T-cell (primary cell): ENCODE data around the gene RPL4. TPM values are rescaled to one million over a fixed set of nuclear protein-coding genes. Genes with fewer than 3 reads are reported as not detected.

ENCODE experiments used
- ATAC-seq, 4 experiments: fragments of 200-7000 bp in 3 of 4; fragments of 150-1000 bp in 1 of 4; cut with Tn5 transposase; replicated peaks in 1 of 4; 1 replicate in 3 of 4; 2 replicates in 1 of 4; pipeline ENCODE4 v1.10.0; 2021; ENCODE audit warnings: moderate library complexity in 3 of 4, mild to moderate bottlenecking in 2 of 4, moderate number of reproducible peaks in 1 of 4
- CTCF ChIA-PET, 2 donors: fragments of 300-600 bp; sonication (Branson Sonifier 250); formaldehyde crosslinking; loops; one replicate each; lab custom pipeline; 2022; ENCODE audit warnings: antibody characterized with exemption in 2 of 2; lab: Charles Lee
- POLR2A ChIA-PET, 2 donors: fragments of 300-600 bp; sonication (Branson Sonifier 250); formaldehyde crosslinking; loops; one replicate each; lab custom pipeline; 2022; ENCODE audit warnings: antibody characterized with exemption in 2 of 2; lab: Charles Lee
- DNase-seq, 35 experiments: peaks; one replicate each; pipeline versions ENCODE4 v3.0.0 to v3.0.0-alpha.2; 2013 to 2023
- H3K27ac ChIP-seq: one replicate; pipeline ENCODE4 v1.5.1; 2013; ENCODE audit warnings: low read length
- H3K27me3 ChIP-seq, 2 experiments: replicated peaks in 1 of 2; 1 replicate in 1 of 2; 2 replicates in 1 of 2; pipeline versions ENCODE4 v1.6.1 to v1.7.0; 2013; ENCODE audit warnings: low read length in 1 of 2, mixed read lengths in 1 of 2; ENCODE audit not compliant: control insufficient read depth in 2 of 2, insufficient read depth in 2 of 2; ENCODE audit errors: extremely low read depth in 1 of 2
- H3K36me3 ChIP-seq, 2 donors: 1 replicate in 1 of 2; 2 replicates in 1 of 2; pipeline versions ENCODE4 v1.6.1 to v1.7.0; 2013; ENCODE audit warnings: low read length in 1 of 2; ENCODE audit not compliant: control insufficient read depth in 2 of 2, insufficient read depth in 1 of 2; ENCODE audit errors: extremely low read depth in 1 of 2
- H3K4me1 ChIP-seq, 2 experiments: 1 replicate in 1 of 2; 2 replicates in 1 of 2; pipeline versions ENCODE4 v1.6.1 to v1.7.0; 2013; ENCODE audit warnings: low read length in 2 of 2, mixed read lengths in 1 of 2; ENCODE audit not compliant: insufficient read depth in 2 of 2, control insufficient read depth in 1 of 2; ENCODE audit errors: extremely low read depth in 1 of 2
- H3K4me3 ChIP-seq, 2 donors: 1 replicate in 1 of 2; 2 replicates in 1 of 2; pipeline versions ENCODE4 v1.5.1 to v1.7.0; 2013; ENCODE audit warnings: mild to moderate bottlenecking in 2 of 2, low read length in 1 of 2, moderate library complexity in 1 of 2; ENCODE audit not compliant: control insufficient read depth in 1 of 2; ENCODE audit errors: extremely low read depth in 1 of 2
- H3K9me3 ChIP-seq: 2 replicates; pipeline ENCODE4 v1.7.0; 2013
- H3K27ac Mint-ChIP-seq, 2 donors: one replicate each; pipeline ENCODE4 v1.8.0; 2020 to 2021; ENCODE audit warnings: mild to moderate bottlenecking in 2 of 2, mixed read lengths in 2 of 2
- H3K27me3 Mint-ChIP-seq, 2 donors: one replicate each; pipeline ENCODE4 v1.8.0; 2021 to 2022; ENCODE audit warnings: mixed read lengths in 2 of 2
- H3K36me3 Mint-ChIP-seq: one replicate; pipeline ENCODE4 v1.8.0; 2021; ENCODE audit warnings: mixed read lengths
- H3K4me1 Mint-ChIP-seq, 3 donors: one replicate each; pipeline ENCODE4 v1.8.0; 2020 to 2022; ENCODE audit warnings: mixed read lengths in 3 of 3, mild to moderate bottlenecking in 1 of 3
- H3K4me3 Mint-ChIP-seq, 3 donors: one replicate each; pipeline ENCODE4 v1.8.0; 2020 to 2022; ENCODE audit warnings: mild to moderate bottlenecking in 3 of 3, mixed read lengths in 3 of 3, moderate library complexity in 3 of 3
- H3K9me3 Mint-ChIP-seq, 3 donors: one replicate each; pipeline ENCODE4 v1.8.0; 2020 to 2022; ENCODE audit warnings: mixed read lengths in 3 of 3
- WGBS: methylation state at CpG from one replicate; pipeline ENCODE4 v1.1.5; 2013; ENCODE audit warnings: missing lambda C conversion rate; ENCODE audit not compliant: insufficient coverage; 5-methylcytosine and 5-hydroxymethylcytosine counted together
- total RNA-seq, 35 experiments: library from RNA in 6 of 35; stranded (reverse) in 6 of 35; fragments of 120-200 nt in 1 of 35; gene quantifications; one replicate each; pipeline versions ENCODE4 v1.2.1 to v1.2.4 and lab custom pipeline; 2013 to 2026

RPL4 gene
- total RNA-seq, 5 donors from 2014 or later (not counting 1 experiment from before 2014, with no cell fraction given), result 3,314 to 3,887 (median 3,346) TPM

DNA sequence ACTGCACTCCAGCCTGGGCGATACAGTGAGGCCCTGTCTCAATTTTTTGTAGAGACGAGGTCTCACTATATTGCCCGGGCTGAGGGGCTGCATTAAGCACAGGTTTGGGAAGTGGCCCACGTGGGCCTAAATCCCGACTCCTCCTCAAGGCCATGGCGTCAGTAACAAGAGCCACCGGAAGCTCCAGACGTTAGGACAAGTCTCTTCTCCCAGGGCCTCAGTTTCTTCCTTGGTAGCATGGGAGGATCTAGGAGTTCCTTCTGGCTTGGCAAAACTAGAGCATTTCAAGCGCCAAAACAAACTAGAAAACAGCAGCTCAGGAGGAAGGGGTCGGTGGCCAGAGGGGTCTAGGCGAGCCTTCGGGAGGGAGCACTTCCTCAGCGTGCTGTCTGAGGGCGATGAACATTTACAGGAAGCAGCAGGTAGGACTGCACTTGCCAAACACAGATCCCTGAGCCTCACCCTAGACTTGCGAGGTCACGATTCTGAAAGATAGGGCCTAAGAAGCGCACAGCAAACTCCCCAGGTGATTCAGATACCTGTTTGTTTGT, 7.6 kb downstream of the RPL4 start:
- Histone ChIP-seq H3K36me3 (peaks cover 0 to 76% of the 10 kb centered on the region in 2 donors), H3K9me3 (no peaks in the 10 kb centered on the region), H3K4me3 (peak overlapping the region; percentile 82 to 94), H3K27ac (peak overlapping the region; percentile 89), H3K4me1 (peaks cover 7 to 29% of the 10 kb centered on the region in 2 experiments), H3K27me3 (no peaks in the 10 kb centered on the region)
- H3K4me3 Mint-ChIP-seq, result peak overlapping the region; percentile 93 to 97 (median 96)
- POLR2A ChIA-PET, result interaction anchor here in 1 of 2 donors (0.6 to 0.9 kb wide), 3 partner anchors 108 to 209 kb away, joined by 3 read pairs; no protein-coding TSS in a partner anchor
- peaks cover 55% of the 10 kb centered on the region for H3K36me3 Mint-ChIP-seq
- H3K27me3 Mint-ChIP-seq, result no peaks in the 10 kb centered on the region
- no peaks in the 10 kb centered on the region for H3K9me3 Mint-ChIP-seq
- H3K4me1 Mint-ChIP-seq, result peaks cover 55 to 59% (median 55%) of the 10 kb centered on the region in 3 donors
- DNase-seq (peak in 6 of 35 experiments; percentile 1 to 16 (median 8)), ATAC-seq (peak in 3 of 4 experiments; percentile 54 to 60 (median 55))
- CTCF ChIA-PET, result interaction anchor here (0.6 to 3.6 kb wide), 6 partner anchors 13 to 988 kb away, joined by 4 to 40 read pairs (median 14); partner anchors contain the start of genes DIS3L (in 1 of the 2), MAP2K1 (in 1 of the 2) and TIPIN (in 1 of the 2)
- H3K27ac Mint-ChIP-seq, result peak overlapping the region; percentile 94 to 97
- 13% methylated on average over 14 of the region's 17 CpGs for WGBS

GRCh38 chr15:66494262-66494661, 10.4 kb downstream of the RPL4 start:
- Histone ChIP-seq H3K36me3 (peaks cover 8 to 74% of the 10 kb centered on the region in 2 donors), H3K27ac (no peak overlapping the region), H3K4me1 (peaks cover 7 to 29% of the 10 kb centered on the region in 2 experiments), H3K27me3 (no peaks in the 10 kb centered on the region), H3K4me3 (no peak overlapping the region), H3K9me3 (no peaks in the 10 kb centered on the region)
- no peaks in the 10 kb centered on the region for H3K27me3 Mint-ChIP-seq
- H3K9me3 Mint-ChIP-seq, result no peaks in the 10 kb centered on the region
- ATAC-seq (no peak), DNase-seq (no peak)
- ChIA-PET POLR2A (interaction anchor here in 1 of 2 donors (0.7 kb wide), 1 partner anchor 928 kb away, joined by 3 read pairs; no protein-coding TSS in a partner anchor), CTCF (interaction anchor here in 1 of 2 donors (0.5 kb wide), 1 partner anchor 376 kb away, joined by 3 read pairs; no protein-coding TSS in a partner anchor)
- peaks cover 51% of the 10 kb centered on the region for H3K36me3 Mint-ChIP-seq
- H3K4me3 Mint-ChIP-seq, result no peak overlapping the region
- H3K4me1 Mint-ChIP-seq, result peaks cover 41 to 53% (median 43%) of the 10 kb centered on the region in 3 donors
- H3K27ac Mint-ChIP-seq, result peak overlapping the region in 1 of 2 donors; percentile 12
- WGBS, result no CpG with 5 or more reads among the region's 2 CpGs

- H3K27ac Mint-ChIP-seq, result peak overlapping the region in 1 of 2 donors; percentile 44
- no peak overlapping the region for H3K4me3 ChIP-seq
- H3K27me3 ChIP-seq, result no peaks in the 10 kb centered on the region
- H3K4me1 Mint-ChIP-seq, result peaks cover 20 to 32% (median 23%) of the 10 kb centered on the region in 3 donors
- peaks cover under 1 to 14% of the 10 kb centered on the region in 2 experiments for H3K4me1 ChIP-seq
- no peak overlapping the region for H3K4me3 Mint-ChIP-seq
- H3K27ac ChIP-seq, result no peak overlapping the region
- DNase-seq (no peak), ATAC-seq (no peak)
- H3K9me3 ChIP-seq, result no peaks in the 10 kb centered on the region
- ChIA-PET CTCF (interaction anchor here in 1 of 2 donors (0.5 to 1.3 kb wide), 2 partner anchors 20 to 22 kb away, joined by 5 to 7 read pairs; no protein-coding TSS in a partner anchor), POLR2A (interaction anchor here (1.0 to 1.1 kb wide), 2 partner anchors 17 to 19 kb away, joined by 3 to 4 read pairs; no protein-coding TSS in a partner anchor)
- WGBS, result 100% methylated on average over 1 of the region's 3 CpGs
- no peaks in the 10 kb centered on the region for H3K9me3 Mint-ChIP-seq
- H3K36me3 ChIP-seq, result peaks cover 15 to 84% of the 10 kb centered on the region in 2 donors
- no peaks in the 10 kb centered on the region for H3K27me3 Mint-ChIP-seq
- peaks cover 53% of the 10 kb centered on the region for H3K36me3 Mint-ChIP-seq
Measured at GRCh38 chr15:66491846-66492245, 12.8 kb downstream of the RPL4 start.

GRCh38 chr15:66489179-66489791, 15.4 kb downstream of the RPL4 start:
- Histone ChIP-seq H3K27me3 (no peaks in the 10 kb centered on the region), H3K36me3 (peaks cover 15 to 92% of the 10 kb centered on the region in 2 donors), H3K4me1 (no peaks in the 10 kb centered on the region), H3K4me3 (no peak overlapping the region), H3K27ac (no peak overlapping the region), H3K9me3 (no peaks in the 10 kb centered on the region)
- Mint-ChIP-seq H3K36me3 (peaks cover 50% of the 10 kb centered on the region), H3K4me1 (peaks cover 3 to 10% (median 7%) of the 10 kb centered on the region in 3 donors), H3K27ac (peak overlapping the region in 1 of 2 donors; percentile 31), H3K27me3 (no peaks in the 10 kb centered on the region), H3K4me3 (no peak overlapping the region), H3K9me3 (no peaks in the 10 kb centered on the region)
- ChIA-PET CTCF (interaction anchor here in 1 of 2 donors (1.6 kb wide), 1 partner anchor 10 kb away, joined by 6 read pairs; no protein-coding TSS in a partner anchor), POLR2A (no interaction called here)
- 100% methylated on average over 6 of the region's 6 CpGs for WGBS
- DNase-seq (no peak), ATAC-seq (no peak)

DNA sequence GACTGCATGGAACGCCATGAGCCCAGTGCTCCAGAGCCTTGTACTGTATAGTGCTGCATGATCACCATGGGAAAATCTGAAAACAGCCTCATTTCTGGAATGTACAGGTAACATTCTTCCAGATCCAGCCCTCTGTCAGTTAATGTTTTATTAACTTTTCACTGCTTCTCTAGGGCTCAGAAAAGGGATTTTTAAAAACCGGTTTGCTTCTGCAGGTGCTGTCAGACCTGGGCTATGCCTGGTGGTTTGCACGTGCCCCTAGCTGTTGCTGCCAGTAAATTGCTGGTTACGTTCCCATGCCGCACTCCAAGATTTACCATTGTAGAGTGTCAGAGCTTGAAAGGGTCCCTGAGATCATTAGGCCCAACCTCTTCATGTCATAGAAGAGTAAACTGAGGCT, 16.1 kb downstream of the RPL4 start:
- ChIA-PET POLR2A (no interaction called here), CTCF (no interaction called here)
- DNase-seq, result no peak
- WGBS, result 97% methylated on average over 5 of the region's 5 CpGs
- no peak overlapping the region for H3K4me3 Mint-ChIP-seq
- H3K27ac Mint-ChIP-seq, result no peak overlapping the region
- no peaks in the 10 kb centered on the region for H3K27me3 Mint-ChIP-seq
- Histone ChIP-seq H3K27me3 (no peaks in the 10 kb centered on the region), H3K4me3 (no peak overlapping the region), H3K27ac (no peak overlapping the region), H3K36me3 (peaks cover 15 to 85% of the 10 kb centered on the region in 2 donors), H3K4me1 (no peaks in the 10 kb centered on the region), H3K9me3 (no peaks in the 10 kb centered on the region)
- peaks cover 0 to 6% (median 2%) of the 10 kb centered on the region in 3 donors for H3K4me1 Mint-ChIP-seq
- ATAC-seq, result no peak
- no peaks in the 10 kb centered on the region for H3K9me3 Mint-ChIP-seq
- H3K36me3 Mint-ChIP-seq, result peaks cover 45% of the 10 kb centered on the region

GRCh38 chr15:66486887-66487286, 17.8 kb downstream of the RPL4 start:
- Histone ChIP-seq H3K9me3 (no peaks in the 10 kb centered on the region), H3K4me1 (no peaks in the 10 kb centered on the region), H3K27ac (no peak overlapping the region), H3K27me3 (no peaks in the 10 kb centered on the region), H3K4me3 (no peak overlapping the region), H3K36me3 (peaks cover 15 to 86% of the 10 kb centered on the region in 2 donors)
- ATAC-seq (no peak), DNase-seq (no peak)
- Mint-ChIP-seq H3K4me1 (peaks cover 0 to 6% (median 2%) of the 10 kb centered on the region in 3 donors), H3K4me3 (no peak overlapping the region), H3K27me3 (no peaks in the 10 kb centered on the region), H3K27ac (peak overlapping the region in 1 of 2 donors; percentile 22), H3K9me3 (no peaks in the 10 kb centered on the region), H3K36me3 (peaks cover 46% of the 10 kb centered on the region)
- WGBS, result no CpG with 5 or more reads among the region's 3 CpGs
- CTCF ChIA-PET, result no interaction called here
- POLR2A ChIA-PET, result no interaction called here
